HG02571 (cell line): ENCODE data around the gene TBCK.
"Not testable (repeated sequence)": the region's sequence is repeated elsewhere in the genome, so short reads cannot be mapped to it uniquely, and the experiment has no call there.

Experiments
- ATAC-seq: cut with Tn5 transposase; IDR thresholded peaks from one replicate; pipeline ENCODE4 v1.9.1; 2021; ENCODE audit warnings: mild to moderate bottlenecking, moderate library complexity; ENCODE audit not compliant: unreplicated experiment

TBCK gene

DNA sequence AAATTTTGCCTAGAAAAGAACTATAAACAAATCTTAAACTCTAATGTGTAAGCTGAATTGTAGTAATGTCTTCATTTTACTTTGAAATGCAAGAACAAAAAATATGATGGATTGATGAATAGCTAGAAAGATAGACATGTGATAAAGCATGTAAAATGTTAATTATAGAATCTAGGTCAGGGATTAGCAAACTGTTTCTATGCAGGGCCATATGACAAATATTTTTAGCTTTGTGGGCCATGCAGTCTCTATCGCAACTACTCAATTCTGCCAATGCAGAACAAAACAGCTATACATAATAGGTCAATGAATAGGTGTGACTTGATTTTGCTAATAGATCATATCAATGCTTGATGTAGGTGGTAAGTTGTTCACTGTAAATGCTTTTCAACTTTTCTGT is 75.3 kb downstream of the TBCK start:
- no peak for ATAC-seq

DNA sequence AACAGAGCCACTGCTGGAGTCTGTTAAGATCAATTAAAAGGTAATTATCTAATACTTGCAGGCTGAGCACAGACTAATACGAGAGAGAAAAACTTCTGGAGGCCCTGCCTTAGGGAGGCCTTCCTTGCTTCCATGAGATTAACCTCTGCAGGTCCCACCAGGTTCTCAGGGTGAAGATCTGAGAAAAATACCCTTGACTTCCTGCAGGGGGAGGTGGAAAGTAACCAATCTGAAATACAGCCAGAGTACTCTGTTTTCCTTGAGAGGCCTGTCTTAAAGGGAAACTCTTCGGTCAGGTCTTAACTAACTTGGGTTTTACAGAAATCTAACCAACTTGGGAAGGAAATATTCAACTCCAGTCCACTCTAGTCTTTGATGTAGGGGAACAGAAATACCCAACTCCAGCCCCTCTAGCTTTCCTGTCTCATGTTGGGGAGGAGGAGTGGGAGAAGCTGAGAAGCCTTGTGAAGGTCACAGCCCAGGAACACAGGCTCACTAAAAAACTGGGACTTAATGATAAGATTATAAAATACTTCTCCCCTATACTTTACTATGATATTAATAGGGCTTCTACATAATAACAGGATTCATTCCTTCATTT is 77.1 kb downstream of the TBCK start:
- peak; percentile 76 for ATAC-seq

DNA sequence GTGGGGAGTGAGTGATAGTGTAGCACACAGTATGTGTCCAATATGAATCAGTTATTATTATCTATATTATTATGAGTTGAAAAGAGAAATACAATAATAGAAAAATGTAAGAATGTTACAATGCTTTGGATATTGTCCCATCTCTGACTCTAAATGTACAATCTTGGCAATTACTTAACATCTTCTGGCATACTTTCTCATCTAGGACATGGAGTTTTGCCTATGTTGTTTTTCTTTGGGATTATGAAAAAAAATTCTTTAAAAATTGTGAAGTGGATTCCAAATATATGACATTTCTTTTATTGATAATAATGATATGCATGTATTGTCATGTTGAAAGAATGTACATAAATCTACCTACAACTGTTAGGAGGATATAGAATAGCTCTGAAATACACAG is 84.1 kb downstream of the TBCK start:
- no peak for ATAC-seq

DNA sequence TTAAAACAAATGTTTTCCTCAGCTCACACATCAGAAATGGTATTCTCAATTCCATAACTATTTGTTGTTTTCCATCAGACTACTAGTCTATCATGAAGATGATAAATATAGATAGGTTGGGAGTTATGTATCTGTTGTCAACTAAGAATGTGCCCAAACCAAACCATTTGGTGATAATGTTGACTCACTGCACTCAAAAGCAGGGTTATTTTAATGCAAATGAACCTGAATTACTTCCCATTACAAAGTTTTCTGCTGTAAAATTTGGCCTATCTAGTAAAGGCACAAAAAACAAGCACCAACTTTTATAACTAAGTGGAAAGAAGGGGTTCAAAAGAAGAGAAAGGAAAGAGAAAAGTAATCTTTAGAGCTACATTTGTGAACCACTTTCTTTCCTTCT is 93.5 kb downstream of the TBCK start:
- no peak for ATAC-seq

DNA sequence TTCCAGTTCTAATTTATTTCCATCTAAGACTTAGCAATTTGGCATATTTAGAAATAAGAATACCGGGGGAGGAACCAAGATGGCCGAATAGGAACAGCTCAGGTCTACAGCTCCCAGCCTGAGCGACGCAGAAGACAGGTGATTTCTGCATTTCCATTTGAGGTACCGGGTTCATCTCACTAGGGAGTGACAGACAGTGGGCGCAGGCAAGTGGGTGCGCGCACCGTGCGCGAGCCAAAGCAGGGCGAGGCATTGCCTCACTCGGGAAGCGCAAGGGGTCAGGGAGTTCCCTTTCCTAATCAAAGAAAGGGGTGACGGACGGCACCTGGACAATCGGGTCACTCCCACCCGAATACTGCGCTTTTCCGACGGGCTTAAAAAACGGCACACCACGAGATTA is 102.7 kb downstream of the TBCK start:
- ATAC-seq = not testable (repeated sequence)

DNA sequence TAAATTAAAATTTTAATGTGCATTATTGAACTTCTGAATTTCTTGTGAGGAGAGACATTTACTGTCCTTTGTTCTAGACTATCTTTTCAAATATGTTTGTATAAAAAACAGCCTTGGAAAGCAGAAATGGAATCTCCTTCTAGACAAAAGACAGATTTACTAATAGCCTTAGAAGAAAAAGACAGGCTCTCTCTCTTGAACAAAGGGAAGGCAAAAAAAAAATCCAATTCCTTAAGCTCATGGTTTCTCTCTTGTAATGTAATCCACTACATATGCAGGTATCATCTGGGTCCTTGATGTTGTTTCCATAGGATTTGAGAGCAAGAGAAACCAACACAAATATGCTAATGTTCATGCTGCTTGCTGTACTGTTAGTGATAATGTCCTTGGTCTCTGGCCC is 106.0 kb downstream of the TBCK start:
- no peak for ATAC-seq

DNA sequence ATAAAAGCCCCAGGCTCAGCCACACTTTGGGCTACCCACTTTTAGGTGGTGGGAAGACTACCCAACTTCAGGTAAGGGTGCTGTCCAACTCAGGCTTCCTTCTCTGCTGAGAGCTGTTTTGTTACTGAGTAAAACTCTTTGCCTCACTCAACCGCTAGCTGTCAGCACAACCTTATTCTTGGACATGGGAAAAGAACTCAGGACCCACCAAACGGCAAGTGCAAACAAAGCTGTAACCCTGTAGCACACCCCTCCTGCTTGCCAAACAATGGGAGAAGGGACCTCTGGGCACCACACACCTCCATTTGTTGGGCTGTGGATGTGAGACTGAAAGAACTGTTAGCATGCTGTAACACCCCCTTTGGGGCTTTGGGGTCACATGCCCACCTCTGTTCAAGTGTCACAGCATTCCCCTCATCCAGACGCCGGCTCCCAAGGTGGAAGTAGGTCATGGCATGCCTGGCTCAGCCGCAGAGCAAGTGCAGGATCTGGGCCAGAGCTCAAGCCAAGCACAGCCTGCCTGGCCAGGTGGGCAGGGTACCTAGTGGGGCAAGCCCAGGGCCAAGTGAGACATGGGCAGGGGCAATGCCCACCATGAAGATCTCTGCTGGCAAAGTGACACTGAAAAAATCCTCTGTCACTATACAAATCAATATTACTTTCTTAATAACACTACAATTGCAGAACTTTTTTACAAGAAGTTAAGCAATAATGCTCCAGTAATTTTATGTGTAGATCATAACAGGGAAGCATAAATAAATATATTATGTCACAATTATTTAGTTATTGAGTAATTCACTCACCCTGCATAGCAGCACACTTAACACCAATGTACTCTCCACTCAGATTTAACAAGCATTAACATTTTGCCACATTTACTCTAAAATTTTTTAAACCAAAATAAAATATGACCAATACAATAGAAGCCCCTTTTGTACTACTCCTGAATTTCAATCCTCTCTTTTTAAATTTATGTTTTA is 107.2 kb downstream of the TBCK start:
- ATAC-seq = no peak

DNA sequence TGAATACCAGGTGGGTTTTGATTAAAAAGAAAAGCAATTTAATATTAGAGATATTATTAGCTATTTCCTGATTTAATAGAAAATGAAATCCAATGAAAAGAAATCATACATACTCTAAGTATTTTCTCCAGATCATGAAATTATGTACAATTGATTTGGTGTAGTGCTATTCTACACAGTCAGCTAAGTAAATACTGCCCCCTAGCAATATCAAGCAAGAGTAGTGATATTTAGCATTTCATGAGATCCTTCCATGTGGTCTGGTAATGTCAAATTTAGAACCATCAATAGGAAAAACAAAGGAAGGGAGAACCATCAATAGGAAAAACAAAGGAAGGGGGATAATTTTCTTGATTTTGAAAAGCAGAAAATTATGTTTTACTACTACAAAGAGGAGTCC is 114.6 kb downstream of the TBCK start:
- ATAC-seq = no peak

DNA sequence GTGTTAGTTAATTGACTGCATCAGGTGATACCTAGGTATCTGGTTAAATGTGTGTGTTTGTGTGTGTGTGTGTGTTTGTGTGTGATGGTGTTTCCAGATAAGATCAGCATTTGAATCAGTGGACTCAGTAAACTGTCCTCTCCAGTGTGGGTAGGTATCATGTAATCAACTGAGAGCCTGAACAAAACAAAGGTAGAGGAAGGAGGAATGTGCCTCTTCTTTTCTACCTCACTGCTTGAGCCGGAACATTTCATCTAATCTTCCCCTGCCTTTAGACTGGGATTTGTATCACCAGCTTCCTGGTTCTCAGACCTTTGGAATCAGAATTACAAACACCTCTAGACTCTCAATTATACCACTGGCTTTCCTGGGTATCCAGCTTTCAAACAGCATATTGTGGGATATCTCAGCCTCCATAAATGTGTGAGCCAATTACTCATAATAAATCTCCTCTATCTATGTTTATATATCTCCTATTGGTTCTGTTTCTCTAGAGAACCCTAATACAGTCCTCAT is 120.5 kb downstream of the TBCK start:
- no peak for ATAC-seq

DNA sequence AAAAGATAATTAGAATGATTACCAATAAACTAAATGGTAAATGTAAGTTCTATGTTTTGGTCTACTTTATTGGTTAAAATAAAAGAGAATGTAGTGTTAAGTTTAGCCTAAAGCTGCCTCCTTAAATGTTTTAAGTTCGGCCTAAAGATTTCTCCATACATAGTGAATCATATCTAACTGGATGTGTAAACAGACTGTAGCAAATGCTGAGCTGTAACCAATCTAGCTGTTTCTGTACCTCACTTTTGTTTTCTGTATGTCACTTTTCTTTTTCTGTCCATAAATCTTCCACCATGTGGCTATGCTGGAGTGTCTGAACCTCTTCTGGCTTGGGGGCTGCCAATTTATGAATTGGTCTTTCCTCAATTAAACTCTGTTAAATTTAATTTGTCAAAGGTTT is 121.2 kb downstream of the TBCK start:
- ATAC-seq = no peak

DNA sequence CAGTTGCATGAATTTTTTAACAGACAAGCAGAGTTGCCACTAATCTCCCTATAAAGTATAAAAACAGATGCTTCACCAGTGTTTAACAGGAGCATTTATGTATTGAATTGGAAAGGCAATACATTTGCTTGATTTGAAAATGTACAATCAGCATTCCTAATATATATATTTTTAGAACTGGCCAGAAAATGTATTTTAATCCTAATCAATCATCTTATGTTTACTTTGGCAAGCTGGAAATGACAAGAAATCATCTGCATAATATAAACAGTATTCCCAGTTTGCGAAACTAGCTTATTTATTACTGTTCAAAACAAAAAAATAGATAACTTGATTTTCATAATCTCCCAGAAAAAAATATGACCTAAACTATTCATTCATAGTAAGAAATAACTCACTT is 123.9 kb downstream of the TBCK start:
- ATAC-seq = no peak

DNA sequence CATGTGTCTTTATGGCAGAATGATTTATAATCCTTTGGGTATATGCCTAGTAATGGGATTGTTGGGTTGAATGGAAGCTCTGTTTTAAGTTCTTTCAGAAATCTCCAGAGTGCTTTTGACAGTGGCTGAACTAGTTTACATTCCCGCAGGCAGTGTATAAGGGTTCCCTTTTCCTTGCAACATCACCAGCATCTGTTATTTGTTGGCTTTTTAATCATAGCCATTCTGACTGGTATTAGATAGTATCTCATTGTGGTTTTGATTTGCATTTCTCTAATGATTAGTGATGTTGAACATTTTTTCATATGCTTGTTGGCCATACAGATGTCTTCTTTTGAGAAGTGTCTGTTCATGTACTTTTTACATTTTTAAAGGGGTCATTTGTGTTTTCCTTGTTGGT is 129.8 kb downstream of the TBCK start:
- ATAC-seq = no peak

DNA sequence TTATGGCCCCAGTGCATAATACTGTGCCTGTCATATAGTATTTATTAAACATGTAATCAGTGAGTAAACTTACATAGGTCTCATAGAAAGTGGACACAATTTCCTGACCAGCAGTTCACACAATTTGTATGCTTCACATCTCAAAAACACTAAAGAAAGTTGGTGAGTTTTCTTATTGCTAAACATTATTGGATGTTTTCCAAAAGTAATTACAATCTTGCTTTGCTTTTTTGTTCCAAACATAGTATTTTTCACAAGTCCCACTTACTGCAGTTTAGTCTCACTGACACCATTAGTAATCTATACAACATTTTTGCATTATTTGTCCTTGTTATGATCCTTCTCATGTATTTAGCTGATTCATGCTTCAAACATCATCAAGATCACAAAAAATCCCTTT is 132.5 kb downstream of the TBCK start:
- no peak for ATAC-seq

DNA sequence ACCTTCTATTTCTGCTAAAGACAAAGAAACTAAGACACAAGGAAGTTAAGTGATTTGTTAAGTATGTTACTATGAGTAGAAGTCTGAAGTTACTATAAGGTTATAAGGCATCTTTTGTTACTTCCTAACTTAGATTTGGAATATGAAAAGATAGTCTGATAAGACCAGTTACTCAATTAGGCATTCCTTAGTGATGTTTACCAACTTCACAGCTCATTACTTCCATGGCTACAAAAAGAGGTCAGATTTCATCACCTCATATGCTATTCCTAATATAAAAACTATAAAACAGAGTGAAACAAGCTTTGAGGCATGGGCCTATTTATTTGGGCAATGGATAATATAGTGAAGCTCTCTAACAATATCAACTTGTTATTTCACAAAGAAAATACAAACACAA is 143.1 kb downstream of the TBCK start:
- ATAC-seq = no peak

DNA sequence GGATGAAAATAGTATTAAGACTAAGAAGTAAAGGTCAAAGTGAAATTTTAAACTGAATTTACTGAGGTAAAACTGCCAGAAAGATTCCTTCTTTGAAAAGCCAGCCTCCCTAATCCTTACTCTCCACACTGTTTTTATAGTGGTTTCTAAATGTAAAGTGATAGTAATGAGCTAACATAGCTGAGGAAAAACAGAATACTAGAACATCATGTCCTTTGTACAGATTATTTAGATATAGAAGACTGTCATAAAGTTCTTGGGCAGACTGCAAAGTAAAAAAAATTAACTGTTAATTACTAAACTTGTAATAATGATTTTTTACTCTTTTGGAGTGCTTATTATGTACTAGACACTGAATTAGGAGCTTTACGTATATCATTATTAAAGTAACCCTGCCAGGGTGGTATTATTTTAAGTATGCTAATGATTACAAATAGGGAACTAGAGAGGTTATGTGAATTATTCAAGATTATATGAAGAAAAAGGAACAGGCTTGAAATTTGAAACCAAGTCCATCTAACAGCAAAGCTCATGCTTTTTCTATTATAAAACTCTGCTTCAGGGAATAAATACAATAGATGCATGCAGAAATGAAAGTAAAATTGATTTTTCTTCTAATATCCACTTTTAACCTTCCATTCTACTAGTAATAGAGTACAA is 150.5 kb downstream of the TBCK start:
- ATAC-seq = no peak

DNA sequence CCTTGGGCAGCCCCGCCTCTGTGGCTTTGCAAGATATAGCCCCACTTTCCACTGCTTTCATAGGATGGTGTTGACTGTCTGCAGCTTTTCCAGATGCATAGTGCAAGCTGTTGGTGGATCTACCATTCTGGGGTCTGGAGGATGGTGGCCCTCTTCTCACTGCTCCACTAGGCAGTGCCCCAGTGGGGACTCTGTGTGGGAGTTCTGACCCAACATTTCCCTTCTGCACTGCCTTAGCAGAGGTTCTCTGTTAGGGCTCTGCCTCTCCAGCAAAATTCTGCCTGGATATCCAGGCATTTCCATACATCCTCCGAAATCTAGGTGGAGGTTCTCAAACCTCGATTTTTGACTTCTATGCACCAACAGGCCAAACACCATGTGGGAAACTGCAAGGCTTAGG is 153.7 kb downstream of the TBCK start:
- ATAC-seq = no peak

DNA sequence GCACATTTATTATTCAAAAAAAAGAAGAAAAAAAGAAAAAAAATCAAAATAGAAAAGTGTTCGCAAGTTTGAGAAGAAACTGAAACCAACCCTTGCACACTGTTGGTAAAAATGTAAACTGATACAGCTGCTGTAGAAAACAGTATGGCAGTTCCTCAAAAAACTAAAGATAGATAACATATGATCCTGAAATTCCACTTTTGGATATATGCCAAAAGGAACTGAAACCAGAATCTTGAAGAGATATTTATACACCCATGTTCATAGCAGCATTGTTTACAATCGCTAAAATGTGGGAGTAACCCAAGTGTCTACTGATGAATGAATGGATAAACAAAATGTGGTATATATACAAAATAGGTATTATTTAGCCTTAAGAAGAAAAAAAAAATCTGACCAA is 155.4 kb downstream of the TBCK start:
- no peak for ATAC-seq

DNA sequence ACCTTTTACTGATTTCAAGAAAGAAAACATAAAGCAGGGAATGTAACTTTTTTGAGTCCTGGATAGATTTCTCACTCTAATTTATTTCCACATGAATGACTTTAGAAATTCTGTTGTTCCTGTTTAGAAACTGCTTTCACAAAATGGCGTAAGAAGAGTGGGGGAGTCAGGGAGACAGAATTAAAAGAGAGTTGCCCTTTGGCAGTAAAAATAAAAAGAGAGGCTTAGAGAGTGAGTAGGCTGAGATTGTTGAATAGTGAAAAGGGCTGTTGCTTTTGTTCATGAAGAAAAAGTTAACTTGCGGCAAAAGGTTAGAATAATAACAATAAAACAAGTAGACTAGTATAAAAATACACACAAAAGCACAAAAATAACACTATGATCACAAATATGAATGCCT is 166.1 kb downstream of the TBCK start:
- no peak for ATAC-seq

DNA sequence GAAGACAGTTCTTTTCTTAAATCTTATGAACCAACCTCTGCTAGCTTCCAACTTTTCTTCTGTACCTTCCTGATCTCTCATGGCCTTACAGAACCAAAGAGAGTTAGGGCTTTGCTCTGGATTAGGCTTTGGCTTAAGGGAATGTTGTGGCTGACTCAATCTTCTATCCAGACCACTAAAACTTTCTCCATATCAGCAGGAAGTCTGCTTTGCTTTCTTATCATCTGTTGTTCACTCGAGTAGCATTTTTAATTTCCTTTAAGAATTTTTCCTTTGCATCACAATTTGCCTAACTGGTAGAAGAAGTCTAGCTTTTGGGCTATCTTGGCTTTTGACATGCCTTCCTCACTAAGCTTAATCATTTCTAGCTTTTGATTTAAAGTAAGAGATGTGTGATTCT is 167.0 kb downstream of the TBCK start:
- ATAC-seq = no peak

DNA sequence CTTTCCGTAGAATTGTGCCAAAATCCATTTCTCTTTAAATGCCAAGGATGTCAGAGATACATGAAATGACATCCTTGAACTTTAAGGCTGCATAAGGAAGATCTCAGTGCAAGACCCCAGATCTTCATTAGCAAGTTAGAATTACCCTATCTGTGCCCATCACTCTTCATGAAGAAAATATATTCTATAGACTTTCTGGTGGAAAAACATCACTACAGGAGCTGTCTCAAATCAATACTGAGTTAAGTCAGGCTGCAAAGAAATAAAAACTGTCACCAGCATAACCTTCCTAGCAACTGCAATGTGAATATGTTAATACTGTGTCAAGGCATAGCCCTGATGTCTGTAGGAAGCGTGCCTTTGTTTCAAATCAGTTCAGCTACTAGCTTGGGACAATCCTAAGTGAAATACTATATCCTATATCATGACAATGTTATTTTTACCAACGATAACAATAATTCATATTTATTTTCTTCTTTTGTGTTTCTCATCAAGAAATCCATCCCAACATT is 173.3 kb downstream of the TBCK start:
- ATAC-seq = no peak

DNA sequence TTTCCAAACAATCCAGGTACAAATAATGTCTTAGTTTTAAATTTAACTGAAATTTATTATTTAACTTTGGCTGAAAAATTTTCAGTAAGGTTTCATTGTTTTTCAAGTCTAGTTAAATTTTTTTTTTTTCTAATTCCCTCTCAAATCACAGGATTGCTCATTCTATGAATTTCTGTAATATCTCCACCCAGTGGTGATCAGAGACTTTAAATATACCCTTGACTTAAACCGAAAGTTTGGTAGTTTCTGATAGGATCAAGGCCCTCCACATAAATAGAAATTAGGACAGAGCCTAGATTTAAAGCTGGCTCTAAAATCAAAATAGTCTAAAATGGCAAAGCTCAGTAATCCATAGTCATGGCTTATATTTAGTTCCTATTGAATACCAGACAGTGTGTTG is 175.4 kb downstream of the TBCK start:
- no peak for ATAC-seq
